Stimulated activated CD4-positive, alpha-beta T cell treated with anti-CD3 and anti-CD28 coated beads, Interleukin-15, amount 100 ng/mL, for 48 hours (primary cell): ENCODE data around the gene CDKAL1.
"Not testable (repeated sequence)": the region's sequence is repeated elsewhere in the genome, so short reads cannot be mapped to it uniquely, and the experiment has no call there.

Experiments
- DNase-seq, 2 donors: peaks; one replicate each; pipeline ENCODE4 v3.0.0-alpha.2; 2020; ENCODE audit warnings: low read depth in 2 of 2

The CDKAL1 gene

DNA sequence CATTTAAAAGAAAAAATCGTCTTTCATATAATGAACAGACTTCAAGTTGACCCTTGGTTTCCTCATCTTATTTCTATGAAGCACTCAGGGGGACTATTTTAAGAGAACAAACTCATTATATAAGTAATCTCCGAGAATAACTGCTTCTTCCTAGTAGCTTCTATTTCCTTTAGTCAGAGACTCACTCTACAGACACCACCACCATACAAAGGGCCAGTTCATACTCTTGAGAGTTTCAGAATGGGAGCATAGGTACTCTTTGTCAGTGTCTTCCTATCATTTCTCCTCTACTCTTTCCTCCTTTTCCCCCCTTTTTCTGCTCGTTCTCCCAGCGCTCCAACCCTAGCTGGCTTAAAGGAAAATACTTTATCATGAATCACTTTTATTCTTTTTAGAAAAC lies 104.9 kb downstream of the CDKAL1 start:
- DNase-seq, result no peak

DNA sequence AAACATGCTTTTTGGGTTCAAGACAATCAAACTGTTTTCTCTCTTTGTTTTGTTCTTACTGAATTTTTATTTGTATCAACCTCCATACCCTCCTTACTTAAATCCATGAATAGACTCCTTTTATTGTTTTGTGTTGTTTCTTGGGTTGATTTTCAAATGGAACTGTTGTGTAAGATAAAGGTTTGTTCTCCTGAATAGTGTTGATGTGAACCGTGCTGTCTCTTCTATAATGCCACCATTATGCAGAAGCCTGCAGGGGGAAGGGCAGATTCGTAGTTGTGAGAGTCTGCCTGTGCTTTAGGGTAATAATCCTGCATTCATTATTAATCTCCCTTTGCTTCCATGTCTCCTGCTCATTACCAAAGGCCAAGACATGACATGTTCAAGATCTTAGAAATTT lies 105.9 kb downstream of the CDKAL1 start:
- DNase-seq, result no peak

DNA sequence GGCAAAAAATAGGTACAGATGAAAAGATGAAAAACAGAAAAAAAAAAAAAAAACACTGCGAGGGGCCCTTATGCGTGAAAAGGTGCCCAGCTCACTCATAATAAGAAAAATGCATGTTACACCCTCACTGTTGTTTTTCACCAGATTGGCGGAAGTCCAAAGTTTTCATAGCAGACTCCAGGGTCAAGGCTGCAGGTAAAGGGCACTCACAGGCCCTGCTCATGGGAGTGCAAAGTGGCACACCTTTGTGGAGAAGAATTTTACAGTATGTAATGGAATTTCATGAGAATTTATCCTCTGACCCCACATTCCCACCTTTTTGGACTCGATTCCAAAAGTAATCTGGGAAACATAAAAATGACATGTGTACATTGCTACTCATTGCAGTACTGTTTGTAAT lies 108.2 kb downstream of the CDKAL1 start:
- no peak for DNase-seq

DNA sequence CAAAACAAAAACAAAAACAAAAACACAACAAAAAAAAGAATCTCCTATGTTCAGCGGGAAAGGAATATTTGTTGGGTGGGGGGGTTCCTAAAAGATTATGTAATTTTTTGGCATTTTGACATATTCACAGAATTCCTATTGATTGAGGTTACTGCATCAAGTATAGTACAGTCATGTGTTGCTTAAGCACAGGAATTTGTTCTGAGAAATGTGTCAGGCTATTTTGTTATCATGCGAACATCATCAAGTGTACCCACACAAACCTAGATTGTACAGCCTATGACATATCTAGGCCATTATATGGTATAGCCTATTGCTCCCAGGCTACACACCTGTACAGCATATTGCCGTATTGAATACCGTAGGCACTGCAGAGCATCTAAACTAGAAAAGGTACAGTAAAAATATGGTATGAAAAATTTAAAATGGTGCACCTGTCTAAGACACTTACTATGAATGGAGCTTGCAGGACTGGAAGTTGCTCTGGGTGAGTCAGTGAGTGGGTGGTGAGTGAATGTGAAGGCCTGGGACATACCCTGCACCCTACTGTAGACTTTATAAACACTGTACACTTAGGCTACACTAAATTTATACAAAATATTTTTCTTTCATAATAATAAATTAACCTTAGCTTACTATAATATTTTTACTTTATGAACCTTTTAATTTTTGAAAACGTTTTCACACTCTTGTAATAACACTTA lies 110.6 kb downstream of the CDKAL1 start:
- no peak for DNase-seq

DNA sequence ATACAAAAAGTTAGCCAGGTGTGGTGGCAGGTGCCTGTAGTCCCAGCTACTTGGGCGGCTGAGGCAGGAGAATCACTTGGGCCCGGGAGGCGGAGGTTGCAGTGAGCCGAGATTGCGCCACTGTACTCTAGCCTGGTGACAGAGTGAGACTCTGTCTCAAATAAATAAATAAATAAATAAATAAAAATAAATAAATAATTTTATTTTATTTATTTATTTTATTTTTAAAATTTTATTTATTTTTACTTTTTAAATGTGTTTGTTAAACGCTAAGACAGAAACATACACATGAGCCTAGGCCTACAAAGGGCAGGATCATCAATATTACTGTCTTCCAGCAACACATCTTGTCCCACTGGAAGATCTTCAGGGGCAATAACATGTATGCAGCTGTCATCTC lies 111.3 kb downstream of the CDKAL1 start:
- DNase-seq, result not testable (repeated sequence)

DNA sequence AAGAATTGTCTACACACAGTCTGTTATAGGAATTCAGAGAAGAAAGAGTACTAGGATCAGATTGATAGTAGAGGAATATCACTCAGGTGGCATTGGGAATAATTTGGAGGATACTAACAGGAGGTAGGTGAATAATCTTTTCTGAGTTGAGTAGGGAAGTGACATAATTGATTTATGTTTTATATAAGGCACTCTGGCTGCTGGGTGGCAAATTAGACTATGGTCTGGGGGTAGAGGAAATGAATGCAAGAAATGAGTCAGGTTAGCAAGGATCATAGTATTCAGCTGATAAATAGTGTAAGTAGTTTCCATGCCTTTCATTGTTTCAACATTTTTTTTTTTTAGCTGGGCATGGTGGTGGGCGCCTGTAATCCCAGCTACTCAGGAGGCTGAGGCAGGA lies 113.3 kb downstream of the CDKAL1 start:
- DNase-seq, result no peak

DNA sequence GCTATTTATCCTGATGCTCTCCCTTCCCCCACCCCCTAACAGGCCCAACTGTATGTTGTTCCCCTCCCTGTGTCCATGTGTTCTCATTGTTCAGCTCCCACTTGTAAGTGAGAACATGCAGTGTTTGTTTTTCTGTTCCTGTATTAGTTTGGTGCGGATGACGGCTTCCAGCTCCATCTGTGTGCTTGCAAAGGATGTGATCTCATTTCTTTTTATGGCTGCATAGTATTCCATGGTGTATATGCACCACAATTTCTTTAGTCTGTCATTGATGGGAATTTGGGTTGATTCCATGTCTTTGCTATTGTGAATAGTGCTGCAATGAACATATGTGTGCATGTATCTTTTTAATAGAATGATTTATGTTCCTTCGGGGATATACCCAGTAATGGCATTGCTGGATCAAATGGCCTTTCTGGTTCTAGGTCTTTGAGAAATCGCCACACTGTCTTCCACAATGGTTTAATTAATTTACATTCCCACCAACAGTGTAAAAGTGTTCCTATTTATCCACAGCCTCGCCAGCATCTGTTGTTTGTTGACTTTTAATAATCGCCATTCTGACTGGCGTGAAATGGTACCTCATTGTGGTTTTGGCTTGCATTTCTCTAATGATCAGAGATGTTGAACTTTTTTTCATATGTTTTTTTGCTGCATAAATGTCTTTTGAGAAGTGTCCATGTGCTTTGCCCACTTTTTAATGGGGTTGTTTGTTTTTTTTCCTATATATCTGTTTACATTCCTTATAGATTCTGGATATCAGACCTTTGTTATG lies 115.6 kb downstream of the CDKAL1 start:
- not testable (repeated sequence) for DNase-seq

DNA sequence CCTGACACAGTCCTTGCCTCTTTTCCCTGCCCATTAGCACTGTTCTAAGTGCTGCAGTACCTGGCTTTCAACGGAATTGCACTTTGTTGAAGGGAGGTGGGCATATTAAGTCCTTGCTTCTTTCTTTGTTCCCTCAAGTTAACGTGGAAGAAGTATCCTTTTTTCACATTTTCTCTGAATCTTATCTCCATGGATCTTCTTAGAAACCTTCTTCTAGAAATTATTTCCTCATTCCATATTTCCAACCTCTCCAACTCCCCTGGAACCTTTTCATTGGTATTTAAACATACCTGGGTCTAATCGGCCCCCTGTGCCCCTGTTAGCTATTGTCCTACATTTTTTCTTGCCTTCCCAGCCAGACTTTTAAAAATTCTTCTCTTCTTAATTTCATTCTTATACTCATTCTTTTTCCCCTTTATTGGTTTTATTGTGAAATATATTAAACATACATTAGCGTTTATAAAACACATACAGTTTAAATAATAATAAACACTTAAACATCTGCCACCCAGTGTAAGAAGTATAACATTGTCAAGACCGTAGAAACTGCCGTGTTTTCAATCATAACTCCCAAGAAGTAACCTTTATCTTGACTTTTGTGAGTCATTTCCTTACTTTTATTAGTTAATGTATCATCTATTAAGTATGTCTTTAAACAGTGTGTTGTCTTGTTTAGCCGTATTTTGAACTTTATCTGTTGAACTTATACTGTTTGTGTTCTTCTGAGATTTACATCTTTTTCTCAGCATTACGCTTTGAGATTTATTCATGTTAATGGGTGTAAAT lies 118.2 kb downstream of the CDKAL1 start:
- DNase-seq, result no peak

DNA sequence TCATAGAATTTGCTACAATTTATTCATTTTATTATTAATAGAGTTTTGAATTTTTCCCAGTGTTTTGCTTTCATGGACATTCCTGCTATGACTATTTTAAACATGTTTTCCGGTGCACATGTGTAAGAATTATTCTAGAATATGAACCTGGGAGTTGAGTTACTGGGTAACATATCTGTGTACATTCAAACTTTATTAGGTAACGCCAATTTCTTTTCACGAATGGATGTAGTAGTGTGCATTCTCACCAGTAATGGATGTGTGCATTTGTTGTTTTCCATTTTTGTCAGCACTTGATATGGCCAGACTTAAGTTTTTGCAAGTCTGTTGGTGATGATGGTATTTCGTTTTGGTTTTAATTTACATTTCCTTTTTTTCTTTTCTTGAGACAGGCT lies 118.8 kb downstream of the CDKAL1 start:
- DNase-seq, result no peak

DNA sequence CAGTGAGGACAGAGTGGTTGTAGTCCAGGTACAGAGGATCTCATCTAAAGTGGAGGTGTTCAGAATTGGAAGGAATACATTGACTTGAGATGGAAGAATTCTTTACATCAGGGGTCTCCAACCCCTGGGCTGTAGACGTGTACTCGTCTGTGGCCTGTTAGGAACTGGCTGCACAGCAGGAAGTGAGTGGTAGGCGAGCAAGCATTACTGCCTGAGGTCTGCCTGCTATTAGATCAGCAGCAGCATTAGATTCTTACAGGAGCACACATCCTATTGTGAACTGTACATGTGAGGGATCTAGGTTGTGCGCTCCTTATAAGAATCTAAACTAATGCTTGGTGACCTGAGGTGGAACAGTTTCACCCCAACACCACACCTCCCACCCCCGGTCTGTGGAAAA lies 121.1 kb downstream of the CDKAL1 start:
- DNase-seq, result no peak

DNA sequence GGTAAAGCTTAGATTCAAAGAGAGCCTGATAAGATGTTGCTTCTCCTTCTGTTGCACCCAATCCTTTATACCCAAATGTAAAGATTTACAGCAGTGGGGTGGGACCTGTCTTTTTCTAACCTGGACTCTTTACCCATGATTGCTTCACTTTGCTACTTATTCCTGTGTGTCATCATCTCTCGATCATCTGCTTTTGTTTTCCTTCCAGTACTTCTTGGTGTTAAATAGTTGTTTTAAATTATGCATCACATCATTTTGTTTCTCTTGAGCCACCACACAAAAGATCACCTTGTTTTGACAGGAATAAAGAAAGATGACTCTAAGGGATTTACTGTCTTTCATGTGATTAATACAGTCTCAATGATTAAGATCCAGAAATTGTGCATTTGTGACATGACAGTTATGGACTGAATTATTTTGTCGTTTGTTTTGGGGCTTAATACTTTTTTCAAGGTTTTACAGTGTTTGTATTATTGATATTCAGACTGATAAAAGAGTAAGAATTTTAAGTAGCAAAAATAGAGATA lies 123.1 kb downstream of the CDKAL1 start:
- DNase-seq, result no peak

DNA sequence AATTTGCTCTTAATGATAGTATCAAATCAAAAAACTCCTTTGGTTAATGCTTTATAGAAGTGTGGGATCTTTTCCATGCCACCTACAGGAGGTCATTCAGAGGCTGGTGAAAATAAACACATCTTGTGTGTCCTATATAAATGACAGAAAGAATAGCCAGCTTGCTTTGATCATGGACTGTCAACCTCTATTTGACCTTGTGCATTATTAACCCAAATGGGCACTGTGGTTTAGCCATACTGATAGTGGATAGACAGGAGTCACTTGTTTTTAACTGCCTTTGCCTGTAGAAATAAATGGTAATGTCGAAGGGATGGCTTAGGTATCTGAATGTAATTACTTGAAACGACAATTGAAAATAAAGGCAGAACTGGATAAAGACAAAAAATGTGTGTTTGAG lies 123.8 kb downstream of the CDKAL1 start:
- DNase-seq, result no peak

DNA sequence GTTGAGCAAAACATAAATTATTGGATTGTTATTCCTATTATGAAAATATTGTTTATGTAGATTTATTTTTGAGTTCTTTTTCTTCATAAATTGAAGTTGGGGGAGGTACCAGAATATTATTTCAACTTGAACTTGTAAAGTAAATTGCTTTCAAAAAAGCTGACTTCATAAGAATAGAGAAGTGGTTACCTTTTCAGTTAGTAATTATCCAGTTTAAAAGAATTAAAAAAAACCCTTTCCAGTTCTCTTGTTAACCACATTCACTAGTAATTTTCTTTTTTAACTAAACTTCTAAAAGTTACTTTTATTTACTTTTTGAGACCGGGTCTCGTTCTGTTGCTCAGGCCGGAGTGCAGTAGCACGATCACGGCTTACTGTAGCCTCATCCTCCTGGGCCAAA lies 124.3 kb downstream of the CDKAL1 start:
- no peak for DNase-seq

DNA sequence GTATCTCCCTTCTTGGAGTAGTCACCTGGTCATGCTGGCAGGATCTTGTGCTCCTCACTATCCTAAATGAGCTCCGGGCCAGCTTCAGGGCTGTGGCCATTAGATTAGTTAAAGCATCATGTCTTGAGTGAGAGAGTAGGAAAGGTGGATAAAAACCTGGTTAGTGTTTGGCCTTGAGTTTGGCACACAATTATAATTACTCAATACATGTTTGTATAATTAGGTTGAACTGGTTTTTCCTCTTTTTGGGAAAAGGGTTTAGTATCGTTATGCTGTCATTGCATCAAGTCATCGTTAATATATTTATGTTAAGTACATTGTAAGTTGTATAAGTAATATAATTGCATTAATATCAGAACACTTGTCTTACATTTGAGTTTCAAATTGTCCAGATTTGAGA lies 126.3 kb downstream of the CDKAL1 start:
- DNase-seq, result no peak

DNA sequence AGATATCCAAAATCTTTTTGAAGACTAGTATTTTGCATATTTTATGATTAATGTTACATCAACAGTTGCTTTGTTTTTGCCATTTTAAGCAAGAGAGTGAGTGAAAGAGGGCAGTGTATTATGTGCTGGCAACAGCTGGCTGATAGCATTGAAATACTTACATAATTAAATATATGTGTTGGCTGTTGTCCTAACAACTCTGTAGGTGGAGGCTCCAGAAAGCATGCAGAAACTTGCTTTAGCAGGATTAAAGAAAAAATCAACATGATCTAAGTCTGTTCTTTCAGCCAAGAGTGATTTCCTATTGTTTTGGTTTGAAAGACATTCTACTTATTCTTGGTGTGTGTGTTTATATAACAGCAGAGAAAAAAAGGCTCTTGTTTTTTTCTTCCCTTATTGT lies 127.5 kb downstream of the CDKAL1 start:
- no peak for DNase-seq

DNA sequence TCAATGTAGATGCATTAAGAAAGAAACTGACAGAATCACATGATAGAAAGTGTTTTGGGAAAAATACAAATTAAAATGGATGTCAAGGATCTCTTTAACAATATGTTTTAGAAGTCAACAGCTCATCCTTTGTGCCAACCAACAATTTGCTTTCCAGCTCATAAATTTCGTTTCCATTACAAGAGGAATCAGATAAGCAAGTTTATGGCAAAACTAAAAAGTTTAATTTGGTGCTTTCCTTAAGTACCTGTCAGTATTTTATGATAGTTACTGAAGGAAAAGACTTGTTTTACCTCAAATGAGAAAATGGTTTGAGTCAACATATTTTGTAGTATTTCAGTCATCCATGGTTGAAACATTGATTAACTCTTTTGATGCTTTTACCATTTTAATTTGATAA lies 130.0 kb downstream of the CDKAL1 start:
- no peak for DNase-seq

DNA sequence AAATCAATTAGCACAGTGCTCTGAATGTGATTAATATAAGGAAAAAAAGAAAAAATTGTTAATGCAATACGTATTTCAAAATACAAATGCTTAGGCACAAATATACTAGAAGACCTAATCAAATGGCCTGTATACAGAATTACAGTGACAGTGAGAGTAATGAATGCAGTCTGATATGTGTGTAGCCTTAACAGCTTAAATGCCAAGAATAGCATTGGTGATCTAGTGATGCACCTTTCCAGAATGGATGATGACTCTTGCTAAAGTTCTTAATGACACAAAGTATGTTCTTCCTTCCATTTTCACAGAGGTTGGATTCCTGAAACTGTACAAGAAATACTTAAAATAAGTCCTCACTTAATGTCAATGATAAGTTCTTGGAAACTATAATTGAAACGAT lies 131.0 kb downstream of the CDKAL1 start:
- no peak for DNase-seq

DNA sequence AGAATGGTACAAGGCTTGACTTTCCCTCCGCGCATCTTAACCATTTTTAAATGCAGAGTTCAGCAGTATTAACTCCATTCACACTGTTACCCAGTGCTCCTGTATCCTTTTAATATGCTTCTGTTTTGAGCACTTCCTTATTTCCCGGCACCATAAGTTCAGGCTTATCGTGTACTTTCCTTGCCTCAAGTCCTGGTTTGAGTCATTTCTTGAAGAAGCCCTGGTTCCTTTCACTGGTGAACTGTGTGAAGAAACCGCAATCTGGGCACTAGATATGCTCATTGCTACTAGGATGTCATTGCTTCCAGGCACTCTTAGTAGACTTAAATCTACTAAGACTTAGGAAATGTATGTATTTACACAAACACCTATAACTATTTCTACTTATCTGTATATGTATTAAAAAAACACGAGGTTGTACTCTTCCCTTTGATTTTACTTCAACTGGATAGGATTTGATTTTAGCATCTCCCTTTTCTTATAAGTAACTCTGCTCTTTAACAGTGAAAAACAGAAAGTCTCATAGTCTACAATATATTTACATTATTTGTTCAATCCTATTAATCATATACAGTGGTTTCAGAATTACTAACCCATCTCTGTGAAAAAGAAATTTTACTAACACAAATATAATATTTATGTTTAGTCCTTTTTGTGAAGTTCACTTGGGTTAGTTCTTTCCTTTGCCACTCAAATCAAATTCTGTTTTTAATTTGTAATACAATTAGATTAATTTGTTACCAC lies 135.5 kb downstream of the CDKAL1 start:
- no peak for DNase-seq

DNA sequence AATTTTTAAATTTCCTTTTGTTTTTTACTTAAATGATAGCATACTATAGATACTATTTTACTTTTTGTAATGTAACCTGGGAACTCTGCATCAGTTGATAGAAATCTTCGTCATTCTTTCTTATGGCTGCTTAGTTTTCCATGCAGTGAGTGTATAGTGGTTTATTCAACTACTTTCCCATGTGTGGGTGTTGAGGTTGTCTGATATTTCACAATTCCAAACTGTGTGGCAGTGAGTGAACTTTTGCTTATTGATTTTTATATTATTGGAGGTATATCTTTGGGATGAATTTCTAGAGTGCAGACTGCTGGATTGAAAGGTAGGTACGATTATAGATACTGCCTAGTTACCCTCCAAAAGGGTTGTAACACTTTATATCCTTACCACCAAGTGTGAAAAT lies 136.5 kb downstream of the CDKAL1 start:
- no peak for DNase-seq

DNA sequence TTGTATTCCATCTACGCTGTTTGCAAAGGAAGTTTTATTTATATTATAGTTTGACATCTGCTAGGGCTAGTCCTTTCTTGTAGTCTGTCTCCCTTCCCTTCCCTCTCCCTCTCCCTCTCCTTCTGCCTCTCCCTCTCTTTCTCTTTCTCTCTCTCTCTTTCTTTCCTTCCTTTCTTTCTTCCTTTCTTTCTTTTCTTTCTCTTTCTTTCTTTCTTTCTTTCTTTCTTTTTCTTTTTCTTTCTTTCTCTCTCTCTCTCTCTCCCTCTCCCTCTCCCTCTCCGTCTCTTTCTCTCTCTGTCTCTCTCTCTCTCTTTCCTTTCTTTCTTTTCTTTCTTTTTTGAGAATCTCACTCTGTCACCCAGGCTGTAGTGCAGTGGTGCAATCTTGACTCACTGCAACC lies 137.8 kb downstream of the CDKAL1 start:
- no peak for DNase-seq

DNA sequence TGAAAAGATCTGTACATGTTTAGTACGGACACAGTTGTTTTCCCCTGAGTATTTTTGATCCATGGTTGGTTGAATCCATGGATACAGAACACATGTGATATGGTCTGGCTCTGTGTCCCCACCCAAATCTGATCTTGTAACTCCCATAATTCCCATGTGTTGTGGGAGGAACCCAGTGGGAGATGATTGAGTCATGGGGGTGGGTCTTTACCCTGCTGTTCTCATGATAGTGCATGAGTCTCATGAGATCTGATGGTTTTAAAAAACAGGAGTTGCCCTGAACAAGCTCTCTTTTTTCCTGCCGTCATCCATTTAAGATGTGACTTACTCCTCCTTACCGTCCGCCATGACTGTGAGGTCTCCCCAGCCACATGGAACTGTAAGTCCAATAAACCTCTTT lies 139.2 kb downstream of the CDKAL1 start:
- DNase-seq, result no peak

DNA sequence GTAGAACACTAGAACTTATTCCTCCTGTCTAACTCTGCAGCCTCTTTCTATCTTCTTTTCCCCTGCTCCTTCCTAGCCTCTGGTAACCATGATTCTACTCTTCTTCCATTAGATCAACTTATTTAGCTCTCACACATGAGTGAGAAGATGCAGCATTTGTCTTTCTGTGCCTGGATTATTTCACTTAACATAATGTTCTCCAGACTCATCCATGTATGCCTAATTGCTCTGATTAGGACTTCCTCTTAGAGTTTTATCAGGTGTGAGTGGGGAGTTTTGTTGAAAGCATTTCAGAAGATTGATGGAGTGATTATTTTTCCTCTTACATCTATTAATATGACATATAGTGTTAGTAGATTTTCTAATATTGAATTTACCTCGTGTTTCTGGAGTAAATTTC lies 140.4 kb downstream of the CDKAL1 start:
- no peak for DNase-seq
